Body of pancreas (tissue), 4 donors: ENCODE data around the gene CADPS. TPM values are rescaled to one million over a fixed set of nuclear protein-coding genes. Genes with fewer than 3 reads are reported as not detected.

Experiments
- ATAC-seq: fragments of 150-250 bp; one replicate; pipeline ENCODE4 v1.9.1; 2016
- DNase-seq, 4 donors: peaks; one replicate each; pipeline ENCODE4 v3.0.0-alpha.2; 2019
- H3K27ac ChIP-seq, 4 donors: fragments of 200-600 bp; sonication (generic); 1 replicate in 3 of 4; 2 replicates in 1 of 4; pipeline versions ENCODE4 v1.5.1 to v1.6.1; 2016 to 2019; ENCODE audit warnings: mild to moderate bottlenecking in 1 of 4, mixed read lengths in 1 of 4, moderate library complexity in 1 of 4
- H3K27me3 ChIP-seq, 2 donors: fragments of 200-600 bp; sonication (generic); one replicate each; pipeline ENCODE4 v1.6.0; 2016; ENCODE audit warnings: mild to moderate bottlenecking in 1 of 2
- H3K36me3 ChIP-seq, 2 donors: fragments of 200-600 bp; sonication (generic); replicated peaks in 1 of 2; 2 replicates each; pipeline ENCODE4 v1.5.1; 2016; ENCODE audit warnings: low read depth in 2 of 2; ENCODE audit not compliant: insufficient read depth in 1 of 2
- H3K4me1 ChIP-seq: fragments of 200-600 bp; sonication (generic); one replicate; pipeline ENCODE4 v1.6.0; 2016
- H3K4me3 ChIP-seq, 2 donors: fragments of 200-600 bp; sonication (generic); 1 replicate in 1 of 2; 2 replicates in 1 of 2; pipeline ENCODE4 v1.5.1; 2016 to 2019
- H3K9me3 ChIP-seq, 3 donors: fragments of 200-600 bp; sonication (generic); 1 replicate in 2 of 3; 2 replicates in 1 of 3; pipeline ENCODE4 v1.5.1; 2016
- CTCF ChIP-seq, 7 experiments: fragments of 450-650 bp in 4 of 7; fragments of 200-600 bp in 3 of 7; sonication (generic) in 3 of 7; IDR thresholded peaks; one replicate each; pipeline ENCODE4 v1.5.1; 2016 to 2019; ENCODE audit warnings: antibody characterized with exemption in 7 of 7
- POLR2A ChIP-seq, 3 donors: fragments of 450-650 bp; IDR thresholded peaks; one replicate each; pipeline ENCODE4 v1.6.1; 2016; ENCODE audit warnings: antibody characterized with exemption in 3 of 3, mild to moderate bottlenecking in 2 of 3
- WGBS, 2 donors: methylation state at CpG; one replicate each; pipeline ENCODE4 v1.1.5; 2017; 5-methylcytosine and 5-hydroxymethylcytosine counted together
- intact Hi-C: fragments of 100-400 bp; cut with DNase I; formaldehyde crosslinking; loops from one replicate; pipeline ENCODE4 v1.15.1; 2023
- total RNA-seq, 2 donors: library from RNA; depleted of rRNA; stranded (reverse); fragments of >200 nt; gene quantifications; one replicate each; pipeline ENCODE4 v1.1.0, GENCODE V29; 2016

Gene CADPS
- total RNA-seq, 2 donors from 2014 or later: 22.1 to 67.6 TPM

GRCh38 chr3:62480056-62480455 is 395.2 kb downstream of the CADPS start:
- intact Hi-C loops: no loop called here
- 84 to 92% methylated on average over 1 of the region's 1 CpG for WGBS, 2 donors
- TF ChIP-seq CTCF (IDR thresholded peaks at IDR 0.05): no peak
- TF ChIP-seq POLR2A (IDR thresholded peaks at IDR 0.05): no peak

GRCh38 chr3:62479326-62479725 is 395.9 kb downstream of the CADPS start:
- ATAC-seq: no peak
- no peak for DNase-seq
- no peak for TF ChIP-seq POLR2A (IDR thresholded peaks at IDR 0.05)
- no peak for TF ChIP-seq CTCF (IDR thresholded peaks at IDR 0.05)
- no peaks in the 10 kb centered on the region for H3K36me3 ChIP-seq
- H3K4me1 ChIP-seq: no peaks in the 10 kb centered on the region
- no peaks in the 10 kb centered on the region for H3K9me3 ChIP-seq
- no peak overlapping the region for H3K4me3 ChIP-seq
- intact Hi-C loops: no loop called here
- 74 to 77% methylated on average over 9 of the region's 9 CpGs for WGBS, 2 donors
- no peaks in the 10 kb centered on the region for H3K27me3 ChIP-seq
- no peak overlapping the region for H3K27ac ChIP-seq

More at GRCh38 chr3:62480056-62480455, 395.2 kb downstream of the CADPS start:
- no peak for DNase-seq
- Histone ChIP-seq H3K4me3 (no peak overlapping the region), H3K36me3 (no peaks in the 10 kb centered on the region), H3K27ac (no peak overlapping the region), H3K9me3 (no peaks in the 10 kb centered on the region), H3K4me1 (no peaks in the 10 kb centered on the region), H3K27me3 (no peaks in the 10 kb centered on the region)
- no peak for ATAC-seq

GRCh38 chr3:62475306-62475705 is 399.9 kb downstream of the CADPS start:
- Histone ChIP-seq H3K9me3 (no peaks in the 10 kb centered on the region), H3K27me3 (no peaks in the 10 kb centered on the region), H3K36me3 (no peaks in the 10 kb centered on the region), H3K27ac (no peak overlapping the region), H3K4me1 (no peaks in the 10 kb centered on the region), H3K4me3 (no peak overlapping the region)
- no peak for ATAC-seq
- TF ChIP-seq CTCF (IDR thresholded peaks at IDR 0.05) (no peak), POLR2A (IDR thresholded peaks at IDR 0.05) (no peak)
- intact Hi-C loops: no loop called here
- no peak for DNase-seq

GRCh38 chr3:62467966-62468722 is 407.1 kb downstream of the CADPS start:
- no peak overlapping the region for H3K4me3 ChIP-seq
- no peak for TF ChIP-seq POLR2A (IDR thresholded peaks at IDR 0.05)
- no peak for TF ChIP-seq CTCF (IDR thresholded peaks at IDR 0.05)
- intact Hi-C loops: no loop called here
- 45 to 48% methylated on average over 4 of the region's 4 CpGs for WGBS, 2 donors
- H3K27me3 ChIP-seq: no peaks in the 10 kb centered on the region
- DNase-seq (no peak), ATAC-seq (no peak)
- H3K4me1 ChIP-seq: peaks cover 14% of the 10 kb centered on the region
- H3K27ac ChIP-seq: no peak overlapping the region
- H3K36me3 ChIP-seq: no peaks in the 10 kb centered on the region
- H3K9me3 ChIP-seq: no peaks in the 10 kb centered on the region

- Histone ChIP-seq H3K4me3 (no peak overlapping the region), H3K9me3 (no peaks in the 10 kb centered on the region), H3K27me3 (no peaks in the 10 kb centered on the region), H3K36me3 (no peaks in the 10 kb centered on the region), H3K4me1 (peaks cover 14% of the 10 kb centered on the region), H3K27ac (no peak overlapping the region)
- ATAC-seq (no peak), DNase-seq (no peak)
- WGBS, 2 donors: 78 to 80% methylated on average over 4 of the region's 4 CpGs
- intact Hi-C loops: no loop called here
- no peak for TF ChIP-seq CTCF (IDR thresholded peaks at IDR 0.05)
- TF ChIP-seq POLR2A (IDR thresholded peaks at IDR 0.05): no peak
These were observed 412.4 kb downstream of the CADPS start for GRCh38 chr3:62462788-62463187.
